ENCODE data around the gene NAXE. TPM values are rescaled to one million over a fixed set of nuclear protein-coding genes. Genes with fewer than 3 reads are reported as not detected.

The NAXE gene
- total and polyA plus RNA-seq, 2 of the 13 experiments (the other 11 are each of a cell fraction or from before 2014, with no cell fraction given), result 39.4 to 59.4 TPM

DNA sequence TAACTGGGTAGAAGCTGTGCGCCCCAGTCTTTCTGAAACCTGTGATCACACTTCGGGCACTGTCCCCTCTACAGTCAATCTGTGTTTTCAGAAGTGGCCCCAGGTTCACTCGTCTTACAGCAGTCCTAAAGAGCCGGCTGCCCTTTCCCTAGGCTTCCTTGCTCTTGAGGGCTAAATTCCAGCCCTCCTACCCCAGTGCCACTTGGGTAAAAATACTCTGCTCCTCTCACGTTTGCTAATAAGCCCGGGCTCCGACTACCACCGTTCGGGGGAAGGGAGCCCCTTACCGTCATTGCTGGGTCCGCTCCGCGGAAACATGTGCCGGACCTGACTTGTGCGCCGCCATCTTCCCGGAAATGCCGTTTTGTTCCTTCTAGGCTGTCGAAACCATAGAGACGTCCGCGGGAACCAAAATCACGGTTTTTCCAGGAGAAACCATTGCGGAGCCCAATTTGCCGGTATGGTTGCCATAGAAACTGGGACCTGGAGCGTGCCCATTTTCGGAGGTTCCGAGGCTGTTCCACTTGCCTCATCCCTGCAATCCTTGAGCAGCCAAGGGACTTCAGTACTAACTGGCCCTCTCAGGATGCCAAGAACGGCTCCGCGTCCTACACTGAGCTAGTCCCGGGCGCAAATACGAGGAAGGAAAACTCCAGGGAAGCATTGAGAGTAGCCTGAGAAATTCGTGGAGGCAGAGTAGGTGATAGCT, 9.7 kb downstream of the NAXE start, which contains the start of gene GPATCH4 (continued):
- TF ChIP-seq, protein P1, sequence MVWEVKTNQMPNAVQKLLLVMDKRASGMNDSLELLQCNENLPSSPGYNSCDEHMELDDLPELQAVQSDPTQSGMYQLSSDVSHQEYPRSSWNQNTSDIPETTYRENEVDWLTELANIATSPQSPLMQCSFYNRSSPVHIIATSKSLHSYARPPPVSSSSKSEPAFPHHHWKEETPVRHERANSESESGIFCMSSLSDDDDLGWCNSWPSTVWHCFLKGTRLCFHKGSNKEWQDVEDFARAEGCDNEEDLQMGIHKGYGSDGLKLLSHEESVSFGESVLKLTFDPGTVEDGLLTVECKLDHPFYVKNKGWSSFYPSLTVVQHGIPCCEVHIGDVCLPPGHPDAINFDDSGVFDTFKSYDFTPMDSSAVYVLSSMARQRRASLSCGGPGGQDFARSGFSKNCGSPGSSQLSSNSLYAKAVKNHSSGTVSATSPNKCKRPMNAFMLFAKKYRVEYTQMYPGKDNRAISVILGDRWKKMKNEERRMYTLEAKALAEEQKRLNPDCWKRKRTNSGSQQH (CRISPR knock-in tag; IDR thresholded peaks at IDR 0.05; ENCODE audit: low read depth), result peak; percentile 94; the same call in 1 of the 2 replicates
- TF ChIP-seq MTA3 (CRISPR knock-in tag; IDR thresholded peaks at IDR 0.05), result no peak
- no peak for TF ChIP-seq ZSCAN22 (CRISPR knock-in tag; IDR thresholded peaks at IDR 0.05)
- TF ChIP-seq ZNF431 (CRISPR knock-in tag; IDR thresholded peaks at IDR 0.05; ENCODE audit: borderline replicate concordance, low read depth), result 0 out of 2 replicates have a peak, but pooled peaks have one; percentile 53
- TF ChIP-seq, protein P2, sequence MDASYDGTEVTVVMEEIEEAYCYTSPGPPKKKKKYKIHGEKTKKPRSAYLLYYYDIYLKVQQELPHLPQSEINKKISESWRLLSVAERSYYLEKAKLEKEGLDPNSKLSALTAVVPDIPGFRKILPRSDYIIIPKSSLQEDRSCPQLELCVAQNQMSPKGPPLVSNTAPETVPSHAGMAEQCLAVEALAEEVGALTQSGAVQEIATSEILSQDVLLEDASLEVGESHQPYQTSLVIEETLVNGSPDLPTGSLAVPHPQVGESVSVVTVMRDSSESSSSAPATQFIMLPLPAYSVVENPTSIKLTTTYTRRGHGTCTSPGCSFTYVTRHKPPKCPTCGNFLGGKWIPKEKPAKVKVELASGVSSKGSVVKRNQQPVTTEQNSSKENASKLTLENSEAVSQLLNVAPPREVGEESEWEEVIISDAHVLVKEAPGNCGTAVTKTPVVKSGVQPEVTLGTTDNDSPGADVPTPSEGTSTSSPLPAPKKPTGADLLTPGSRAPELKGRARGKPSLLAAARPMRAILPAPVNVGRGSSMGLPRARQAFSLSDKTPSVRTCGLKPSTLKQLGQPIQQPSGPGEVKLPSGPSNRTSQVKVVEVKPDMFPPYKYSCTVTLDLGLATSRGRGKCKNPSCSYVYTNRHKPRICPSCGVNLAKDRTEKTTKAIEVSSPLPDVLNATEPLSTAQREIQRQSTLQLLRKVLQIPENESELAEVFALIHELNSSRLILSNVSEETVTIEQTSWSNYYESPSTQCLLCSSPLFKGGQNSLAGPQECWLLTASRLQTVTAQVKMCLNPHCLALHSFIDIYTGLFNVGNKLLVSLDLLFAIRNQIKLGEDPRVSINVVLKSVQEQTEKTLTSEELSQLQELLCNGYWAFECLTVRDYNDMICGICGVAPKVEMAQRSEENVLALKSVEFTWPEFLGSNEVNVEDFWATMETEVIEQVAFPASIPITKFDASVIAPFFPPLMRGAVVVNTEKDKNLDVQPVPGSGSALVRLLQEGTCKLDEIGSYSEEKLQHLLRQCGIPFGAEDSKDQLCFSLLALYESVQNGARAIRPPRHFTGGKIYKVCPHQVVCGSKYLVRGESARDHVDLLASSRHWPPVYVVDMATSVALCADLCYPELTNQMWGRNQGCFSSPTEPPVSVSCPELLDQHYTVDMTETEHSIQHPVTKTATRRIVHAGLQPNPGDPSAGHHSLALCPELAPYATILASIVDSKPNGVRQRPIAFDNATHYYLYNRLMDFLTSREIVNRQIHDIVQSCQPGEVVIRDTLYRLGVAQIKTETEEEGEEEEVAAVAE (CRISPR knock-in tag; IDR thresholded peaks at IDR 0.05; ENCODE audit: borderline replicate concordance), result peak; percentile 53
- TF ChIP-seq FOSL1 (CRISPR knock-in tag; IDR thresholded peaks at IDR 0.05; ENCODE audit: borderline replicate concordance), result no peak
- peak; percentile 76 for TF ChIP-seq HDAC2 (CRISPR knock-in tag; IDR thresholded peaks at IDR 0.05)
- no peak for TF ChIP-seq PITX1 (CRISPR knock-in tag; IDR thresholded peaks at IDR 0.05)
- peak; percentile 62; the same call in 1 of the 2 replicates for TF ChIP-seq BORCS8-MEF2B (CRISPR knock-in tag; IDR thresholded peaks at IDR 0.05)
- TF ChIP-seq NONO (IDR thresholded peaks at IDR 0.05), result no peak
- TF ChIP-seq NONO (CRISPR knock-in tag; conservative IDR thresholded peaks at IDR 0.05), result peak; percentile 86
- TF ChIP-seq RBM22 (optimal IDR thresholded peaks at IDR 0.05; ENCODE audit: low read length), result no peak
- peak; percentile 72; the same call in 1 of the 2 replicates for TF ChIP-seq NKX3-1 (CRISPR knock-in tag; IDR thresholded peaks at IDR 0.05)
- no peak for TF ChIP-seq ZNF790 (CRISPR knock-in tag; IDR thresholded peaks at IDR 0.05; ENCODE audit: borderline replicate concordance)
- peak; percentile 62 for TF ChIP-seq ZFY (CRISPR knock-in tag; IDR thresholded peaks at IDR 0.05)
- TF ChIP-seq NR2F6 (IDR thresholded peaks at IDR 0.05), result no peak
- no peak for TF ChIP-seq NR2F6 (CRISPR knock-in tag; IDR thresholded peaks at IDR 0.05)
- peak; percentile 65 for TF ChIP-seq ZFX (CRISPR knock-in tag; IDR thresholded peaks at IDR 0.05; ENCODE audit: low read depth)
- no peak for TF ChIP-seq CREB1 (IDR thresholded peaks at IDR 0.05)
- TF ChIP-seq CREB1 (CRISPR knock-in tag; IDR thresholded peaks at IDR 0.05), result peak; percentile 81
- TF ChIP-seq, protein P3, sequence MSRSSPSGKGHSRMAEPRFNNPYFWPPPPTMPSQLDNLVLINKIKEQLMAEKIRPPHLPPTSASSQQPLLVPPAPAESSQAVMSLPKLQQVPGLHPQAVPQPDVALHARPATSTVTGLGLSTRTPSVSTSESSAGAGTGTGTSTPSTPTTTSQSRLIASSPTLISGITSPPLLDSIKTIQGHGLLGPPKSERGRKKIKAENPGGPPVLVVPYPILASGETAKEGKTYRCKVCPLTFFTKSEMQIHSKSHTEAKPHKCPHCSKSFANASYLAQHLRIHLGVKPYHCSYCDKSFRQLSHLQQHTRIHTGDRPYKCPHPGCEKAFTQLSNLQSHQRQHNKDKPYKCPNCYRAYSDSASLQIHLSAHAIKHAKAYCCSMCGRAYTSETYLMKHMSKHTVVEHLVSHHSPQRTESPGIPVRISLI (CRISPR knock-in tag; IDR thresholded peaks at IDR 0.05; ENCODE audit: borderline replicate concordance), result peak; percentile 42; the same call in 1 of the 2 replicates
- peak; percentile 40; the same call in 1 of the 2 replicates for TF ChIP-seq ZNF605 (CRISPR knock-in tag; IDR thresholded peaks at IDR 0.05)
- TF ChIP-seq SP4 (CRISPR knock-in tag; IDR thresholded peaks at IDR 0.05), result peak; percentile 84
- TF ChIP-seq JUNB (CRISPR knock-in tag; IDR thresholded peaks at IDR 0.05; ENCODE audit: borderline replicate concordance), result no peak
- no peak for TF ChIP-seq HNRNPH1 (optimal IDR thresholded peaks at IDR 0.05; ENCODE audit: low read depth, low read length)
- TF ChIP-seq ZC3H4 (CRISPR knock-in tag; IDR thresholded peaks at IDR 0.05; ENCODE audit: borderline replicate concordance), result no peak

Data from HepG2 (cell line).